HL-60 (cell line): Measurements from ENCODE around the gene DCAF11.

ENCODE experiments used
- DNase-seq, 2 experiments: peaks; one replicate each; pipeline ENCODE4 v3.0.0-alpha.2; 2010 to 2020; ENCODE audit warnings: low read depth in 1 of 2, low spot score in 1 of 2
- H3K27ac ChIP-seq: fragments of 250-450 bp; sonication (Bioruptor Pico); replicated peaks from 2 replicates; pipeline ENCODE4 v1.5.1; 2020; ENCODE audit warnings: mild to moderate bottlenecking, moderate library complexity
- H3K27me3 ChIP-seq: fragments of 250-450 bp; sonication (Bioruptor Pico); 2 replicates; pipeline ENCODE4 v1.5.1; 2021; ENCODE audit warnings: mild to moderate bottlenecking, moderate library complexity; ENCODE audit not compliant: insufficient read depth, poor library complexity, severe bottlenecking
- H3K4me3 ChIP-seq: replicated peaks from 2 replicates; pipeline ENCODE4 v1.5.1; 2011; ENCODE audit warnings: mild to moderate bottlenecking, control low read depth, low read length; ENCODE audit not compliant: insufficient read depth
- CTCF ChIP-seq: IDR thresholded peaks from one replicate; pipeline ENCODE4 v1.5.1; 2011; ENCODE audit warnings: low read length, control low read depth, inconsistent platforms; ENCODE audit not compliant: insufficient read depth
- GABPA ChIP-seq: IDR thresholded peaks from 2 replicates; pipeline ENCODE4 v1.6.1; 2012; ENCODE audit warnings: low read depth
- POLR2AphosphoS5 ChIP-seq: IDR thresholded peaks from 2 replicates; pipeline ENCODE4 v1.6.1; 2012; ENCODE audit warnings: low read depth
- SPI1 ChIP-seq: IDR thresholded peaks from 2 replicates; pipeline ENCODE4 v1.6.1; 2012; ENCODE audit warnings: low read depth, mild to moderate bottlenecking, borderline replicate concordance
- TF ChIP-seq, protein P1 (sequence below): IDR thresholded peaks from 2 replicates; pipeline ENCODE4 v1.6.1; 2012; ENCODE audit warnings: low read depth; ENCODE audit not compliant: insufficient replicate concordance

DCAF11 gene

DNA sequence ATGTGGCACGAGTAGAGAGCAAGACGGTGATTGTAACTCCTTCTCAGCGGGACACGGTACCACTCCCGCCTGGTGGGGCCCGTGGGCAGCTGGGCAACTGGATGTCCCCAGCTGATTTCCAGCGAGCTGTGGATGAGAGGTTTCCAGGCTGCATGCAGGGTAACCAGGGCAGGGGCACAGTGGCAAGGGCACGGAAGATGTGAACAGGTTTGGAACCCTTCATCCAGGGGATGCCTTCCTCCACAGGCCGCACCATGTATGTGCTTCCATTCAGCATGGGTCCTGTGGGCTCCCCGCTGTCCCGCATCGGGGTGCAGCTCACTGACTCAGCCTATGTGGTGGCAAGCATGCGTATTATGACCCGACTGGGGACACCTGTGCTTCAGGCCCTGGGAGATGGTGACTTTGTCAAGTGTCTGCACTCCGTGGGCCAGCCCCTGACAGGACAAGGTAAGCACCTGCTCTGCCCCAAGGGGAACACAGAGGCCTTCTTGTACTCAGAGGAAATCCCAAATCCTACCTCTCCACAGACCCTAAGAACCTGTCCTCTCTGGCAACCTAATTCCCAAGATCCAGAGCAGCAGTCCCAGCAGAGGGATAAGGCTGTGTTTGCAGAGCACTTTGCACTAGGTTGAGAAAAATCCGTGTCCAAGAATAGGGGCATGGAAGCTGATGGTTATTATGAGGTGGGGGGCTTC is 16.2 kb upstream of the DCAF11 start:
- TF ChIP-seq GABPA (no peak), SPI1 (no peak), CTCF (no peak), POLR2AphosphoS5 (no peak)
- TF ChIP-seq, protein P1, sequence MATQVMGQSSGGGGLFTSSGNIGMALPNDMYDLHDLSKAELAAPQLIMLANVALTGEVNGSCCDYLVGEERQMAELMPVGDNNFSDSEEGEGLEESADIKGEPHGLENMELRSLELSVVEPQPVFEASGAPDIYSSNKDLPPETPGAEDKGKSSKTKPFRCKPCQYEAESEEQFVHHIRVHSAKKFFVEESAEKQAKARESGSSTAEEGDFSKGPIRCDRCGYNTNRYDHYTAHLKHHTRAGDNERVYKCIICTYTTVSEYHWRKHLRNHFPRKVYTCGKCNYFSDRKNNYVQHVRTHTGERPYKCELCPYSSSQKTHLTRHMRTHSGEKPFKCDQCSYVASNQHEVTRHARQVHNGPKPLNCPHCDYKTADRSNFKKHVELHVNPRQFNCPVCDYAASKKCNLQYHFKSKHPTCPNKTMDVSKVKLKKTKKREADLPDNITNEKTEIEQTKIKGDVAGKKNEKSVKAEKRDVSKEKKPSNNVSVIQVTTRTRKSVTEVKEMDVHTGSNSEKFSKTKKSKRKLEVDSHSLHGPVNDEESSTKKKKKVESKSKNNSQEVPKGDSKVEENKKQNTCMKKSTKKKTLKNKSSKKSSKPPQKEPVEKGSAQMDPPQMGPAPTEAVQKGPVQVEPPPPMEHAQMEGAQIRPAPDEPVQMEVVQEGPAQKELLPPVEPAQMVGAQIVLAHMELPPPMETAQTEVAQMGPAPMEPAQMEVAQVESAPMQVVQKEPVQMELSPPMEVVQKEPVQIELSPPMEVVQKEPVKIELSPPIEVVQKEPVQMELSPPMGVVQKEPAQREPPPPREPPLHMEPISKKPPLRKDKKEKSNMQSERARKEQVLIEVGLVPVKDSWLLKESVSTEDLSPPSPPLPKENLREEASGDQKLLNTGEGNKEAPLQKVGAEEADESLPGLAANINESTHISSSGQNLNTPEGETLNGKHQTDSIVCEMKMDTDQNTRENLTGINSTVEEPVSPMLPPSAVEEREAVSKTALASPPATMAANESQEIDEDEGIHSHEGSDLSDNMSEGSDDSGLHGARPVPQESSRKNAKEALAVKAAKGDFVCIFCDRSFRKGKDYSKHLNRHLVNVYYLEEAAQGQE: no peak
- no peak for DNase-seq
- Histone ChIP-seq H3K27ac (no peak overlapping the region), H3K4me3 (no peak overlapping the region), H3K27me3 (no peaks in the 10 kb centered on the region)

DNA sequence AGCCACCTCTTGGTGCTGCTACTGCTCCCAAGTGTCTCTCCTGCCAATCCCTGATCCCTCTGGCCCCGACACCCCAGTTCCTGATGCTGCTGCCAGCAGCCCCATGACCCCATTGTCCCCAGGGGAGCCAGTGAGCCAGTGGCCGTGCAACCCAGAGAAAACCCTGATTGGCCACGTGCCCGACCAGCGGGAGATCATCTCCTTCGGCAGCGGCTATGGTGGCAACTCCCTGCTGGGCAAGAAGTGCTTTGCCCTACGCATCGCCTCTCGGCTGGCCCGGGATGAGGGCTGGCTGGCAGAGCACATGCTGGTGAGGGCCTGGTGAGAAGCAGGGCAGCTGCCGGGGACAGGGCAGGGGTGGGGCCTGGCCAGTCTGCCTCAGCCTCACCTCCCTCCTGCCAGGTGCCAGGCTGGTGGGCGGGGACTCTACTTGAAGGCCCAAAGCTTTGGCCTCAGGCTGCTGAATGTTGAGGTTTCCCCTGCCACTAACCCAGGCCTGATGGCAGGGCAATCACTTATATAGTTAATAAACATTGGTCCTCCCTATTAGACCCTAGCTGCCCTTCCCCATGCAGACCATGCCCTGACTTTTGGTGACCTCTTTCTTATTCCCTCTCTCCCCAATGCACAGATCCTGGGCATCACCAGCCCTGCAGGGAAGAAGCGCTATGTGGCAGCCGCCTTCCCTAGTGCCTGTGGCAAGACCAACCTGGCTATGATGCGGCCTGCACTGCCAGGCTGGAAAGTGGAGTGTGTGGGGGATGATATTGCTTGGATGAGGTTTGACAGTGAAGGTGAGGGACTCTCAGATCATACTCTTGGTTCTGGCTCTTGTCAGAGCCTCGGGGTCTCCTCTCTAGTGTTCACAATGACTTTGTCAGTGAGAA is 15.4 kb upstream of the DCAF11 start:
- no peaks in the 10 kb centered on the region for H3K27me3 ChIP-seq
- no peak overlapping the region for H3K4me3 ChIP-seq
- DNase-seq: no peak
- no peak overlapping the region for H3K27ac ChIP-seq
- TF ChIP-seq POLR2AphosphoS5 (no peak), GABPA (no peak), CTCF (no peak), SPI1 (no peak)
- TF ChIP-seq, protein P1: no peak

DNA sequence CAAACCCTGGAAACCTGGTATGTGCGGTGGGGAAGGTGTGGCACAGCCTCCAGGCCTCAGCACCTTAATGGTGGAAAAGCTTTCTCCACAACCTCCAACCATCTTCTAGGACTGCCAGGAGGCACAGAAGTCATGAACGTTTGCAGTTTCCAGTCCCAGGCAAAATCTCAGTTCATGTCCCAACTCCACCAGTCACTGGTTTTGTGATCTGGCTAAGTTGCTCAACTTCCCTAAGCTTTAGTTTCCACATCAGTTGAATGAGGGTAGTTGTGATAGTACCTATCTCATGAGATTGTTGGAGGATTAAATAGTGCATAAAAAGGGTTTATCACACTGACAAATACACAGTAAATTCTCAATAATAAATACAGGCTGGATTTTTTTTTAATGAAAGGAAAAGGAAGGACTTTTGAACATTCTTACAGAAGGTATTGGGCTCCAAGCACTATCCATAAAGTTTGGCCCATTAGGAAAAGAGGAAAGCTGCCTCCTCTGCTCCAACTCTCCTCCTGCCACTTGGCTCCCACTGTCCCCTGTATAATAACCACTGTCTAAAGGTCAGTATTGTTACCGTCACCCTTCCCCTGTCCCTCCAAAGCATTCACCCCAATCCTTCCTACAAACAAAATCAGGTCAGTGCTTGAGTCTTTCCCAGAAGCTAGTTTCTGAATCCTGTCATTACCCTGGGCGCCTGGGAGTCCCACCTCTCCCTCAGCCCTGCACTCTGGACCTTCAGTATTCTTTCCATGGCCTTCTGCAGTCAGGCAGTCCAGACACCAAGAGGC is 14.2 kb upstream of the DCAF11 start:
- peak in 1 of 2 experiments; percentile 42 for DNase-seq
- no peak for TF ChIP-seq SPI1
- no peak for TF ChIP-seq GABPA
- TF ChIP-seq POLR2AphosphoS5: no peak
- TF ChIP-seq, protein P1: no peak
- TF ChIP-seq CTCF: no peak
- H3K4me3 ChIP-seq: no peak overlapping the region
- H3K27me3 ChIP-seq: no peaks in the 10 kb centered on the region
- no peak overlapping the region for H3K27ac ChIP-seq
